Endothelial cell of umbilical vein (primary cell): ENCODE results near the gene CERKL. TPM values are rescaled to one million over a fixed set of nuclear protein-coding genes. Genes with fewer than 3 reads are reported as not detected.

Experiments
- BruUV-seq: library from RNA; stranded (reverse); fragments of 400-500 nt; replicated peaks from 2 replicates; lab custom pipeline; 2021; lab: Mats Ljungman, UMichigan
- CTCF ChIA-PET: fragments of 300-600, 350-600 bp; sonication (Branson Sonifier 250); formaldehyde crosslinking; loops from one replicate; lab custom pipeline; 2021; ENCODE audit warnings: antibody characterized with exemption, inconsistent platforms; lab: Charles Lee
- POLR2A ChIA-PET: fragments of 300-600, 350-600 bp; sonication (Branson Sonifier 250); formaldehyde crosslinking; loops from one replicate; lab custom pipeline; 2021; ENCODE audit warnings: antibody characterized with exemption, inconsistent platforms; lab: Charles Lee
- DNase-seq: peaks from one replicate; pipeline ENCODE4 v3.0.0-alpha.2; 2011; ENCODE audit warnings: low read depth, low spot score
- FAIRE-seq: peaks from 2 replicates; lab custom pipeline; 2011; peaks lifted over from hg19 to GRCh38; lab: Jason Lieb, UNC
- H2AFZ ChIP-seq: 2 replicates; pipeline ENCODE4 v1.6.0; 2012; ENCODE audit warnings: low read depth, low read length, control low read depth, inconsistent platforms
- H3K27ac ChIP-seq: 2 replicates; pipeline ENCODE4 v1.5.1; 2011; ENCODE audit warnings: low read depth, mild to moderate bottlenecking, control low read depth, low read length, moderate library complexity; ENCODE audit not compliant: insufficient read depth
- H3K27me3 ChIP-seq, 2 experiments: 2 replicates each; pipeline versions ENCODE4 v1.6.0 to v1.6.1; 2011; ENCODE audit warnings: low read length in 2 of 2, mixed read lengths in 1 of 2; ENCODE audit not compliant: control insufficient read depth in 2 of 2, insufficient read depth in 2 of 2
- H3K36me3 ChIP-seq, 2 experiments: 2 replicates in 1 of 2; 3 replicates in 1 of 2; pipeline ENCODE4 v1.5.1; 2011; ENCODE audit warnings: low read length in 2 of 2, mild to moderate bottlenecking in 1 of 2, moderate library complexity in 1 of 2; ENCODE audit not compliant: control insufficient read depth in 2 of 2, insufficient read depth in 2 of 2; ENCODE audit errors: extremely low read depth in 1 of 2
- H3K4me1 ChIP-seq: 3 replicates; pipeline ENCODE4 v1.5.1; 2011; ENCODE audit warnings: mild to moderate bottlenecking, low read length; ENCODE audit not compliant: control insufficient read depth, insufficient read depth; ENCODE audit errors: extremely low read depth
- H3K4me2 ChIP-seq: 2 replicates; pipeline ENCODE4 v1.6.1; 2011; ENCODE audit warnings: low read length, control low read depth, mixed read lengths; ENCODE audit not compliant: insufficient read depth
- H3K4me3 ChIP-seq, 3 experiments: fragments of 200-600 bp in 1 of 3; sonication (generic), shearing (Covaris generic) in 1 of 3; replicated peaks in 1 of 3; 2 replicates each; pipeline ENCODE4 v1.5.1; 2011 to 2016; ENCODE audit warnings: control low read depth in 3 of 3, low read length in 3 of 3, mild to moderate bottlenecking in 2 of 3, inconsistent platforms in 1 of 3, low read depth in 1 of 3, moderate library complexity in 1 of 3; ENCODE audit not compliant: insufficient read depth in 1 of 3
- H3K79me2 ChIP-seq: 2 replicates; pipeline ENCODE4 v1.6.0; 2012; ENCODE audit warnings: low read length, inconsistent platforms; ENCODE audit not compliant: control insufficient read depth, insufficient read depth
- H3K9ac ChIP-seq: replicated peaks from 2 replicates; pipeline ENCODE3; 2011; ENCODE audit warnings: low read length, control low read depth; ENCODE audit not compliant: insufficient read depth; ENCODE audit errors: extremely low read depth
- H3K9me1 ChIP-seq: replicated peaks from 3 replicates; pipeline ENCODE4 v1.6.0; 2011; ENCODE audit warnings: mild to moderate bottlenecking, low read length; ENCODE audit not compliant: control insufficient read depth, insufficient read depth; ENCODE audit errors: extremely low read depth
- H3K9me3 ChIP-seq: replicated peaks from 2 replicates; pipeline ENCODE4 v1.5.1; 2012; ENCODE audit warnings: low read length, inconsistent platforms; ENCODE audit not compliant: control insufficient read depth, insufficient read depth
- H4K20me1 ChIP-seq: replicated peaks from 2 replicates; pipeline ENCODE3; 2011; ENCODE audit warnings: mild to moderate bottlenecking, low read length; ENCODE audit not compliant: control insufficient read depth, insufficient read depth; ENCODE audit errors: extremely low read depth
- CTCF ChIP-seq, 2 donors: IDR thresholded peaks; 1 replicate in 1 of 2; 2 replicates in 1 of 2; pipeline ENCODE4 v1.5.1; 2011; ENCODE audit warnings: low read length in 2 of 2, mild to moderate bottlenecking in 2 of 2, moderate library complexity in 2 of 2, control low read depth in 1 of 2, inconsistent platforms in 1 of 2, low read depth in 1 of 2; ENCODE audit not compliant: insufficient read depth in 1 of 2; ENCODE audit errors: extremely low read depth in 1 of 2
- EZH2 ChIP-seq: IDR thresholded peaks from 2 replicates; pipeline ENCODE4 v1.6.1; 2012; ENCODE audit warnings: borderline replicate concordance, low read depth, mild to moderate bottlenecking, moderate library complexity, low read length, inconsistent platforms; ENCODE audit not compliant: severe bottlenecking
- FOS ChIP-seq: IDR thresholded peaks from 2 replicates; pipeline ENCODE4 v1.6.1; 2011; ENCODE audit warnings: mild to moderate bottlenecking, low read length, moderate library complexity, borderline replicate concordance; ENCODE audit not compliant: insufficient read depth
- GATA2 ChIP-seq: IDR thresholded peaks from 2 replicates; pipeline ENCODE4 v1.7.0; 2011; ENCODE audit warnings: low read depth, mild to moderate bottlenecking, moderate library complexity, mixed read lengths, low read length; ENCODE audit not compliant: insufficient read length, insufficient read depth
- JUN ChIP-seq: IDR thresholded peaks from 2 replicates; pipeline ENCODE4 v1.6.1; 2011; ENCODE audit warnings: borderline replicate concordance, low read depth; ENCODE audit not compliant: insufficient read length, insufficient read depth
- MAX ChIP-seq: IDR thresholded peaks from 2 replicates; pipeline ENCODE4 v1.6.1; 2011; ENCODE audit not compliant: insufficient read depth, insufficient read length
- MYC ChIP-seq: IDR thresholded peaks from one replicate; pipeline ENCODE4 v1.6.1; 2011; ENCODE audit warnings: mild to moderate bottlenecking, low read depth, low read length
- POLR2A ChIP-seq: IDR thresholded peaks from 2 replicates; pipeline ENCODE4 v1.6.1; 2012; ENCODE audit warnings: low read depth, mild to moderate bottlenecking, control low read depth, low read length
- POLR2AphosphoS5 ChIP-seq: IDR thresholded peaks from 2 replicates; pipeline ENCODE4 v1.6.1; 2012; ENCODE audit warnings: low read depth, mild to moderate bottlenecking, control low read depth, low read length, moderate library complexity; ENCODE audit not compliant: insufficient read depth
- dilution Hi-C: fragments of 300-500 bp; cut with MboI; formaldehyde crosslinking; loops from one replicate; pipeline ENCODE4 v1.15.0; 2019; ENCODE audit warnings: low sequenced_read_pairs; ENCODE audit not compliant: extremely low pct_ligation_motif_present
- intact Hi-C: fragments of 100-400 bp; cut with micrococcal nuclease; formaldehyde crosslinking; loops from one replicate; pipeline ENCODE4 v1.10.0; 2022
- polyA plus RNA-seq, 4 experiments: library from polyadenylated mRNA; depleted of rRNA in 3 of 4; stranded (reverse) in 3 of 4; unstranded in 1 of 4; fragments of >200 nt; gene quantifications; 2 replicates each; pipeline versions ENCODE4 v1.2.1 to v1.2.3, GENCODE V29; 2011 to 2012; ENCODE audit warnings: missing spikeins in 1 of 4
- total RNA-seq: library from RNA; stranded (reverse); gene quantifications from 2 replicates; pipeline ENCODE4 v1.2.3, GENCODE V29; 2021

CERKL gene
- total and polyA plus RNA-seq, 2 donors (not counting 3 experiments of a cell fraction or from before 2014, with no cell fraction given): not detected

GRCh38 chr2:181660181-181660580, 3.3 kb upstream of the CERKL start:
- H3K4me3 ChIP-seq: no peak overlapping the region
- TF ChIP-seq MYC: no peak
- no peak for TF ChIP-seq POLR2AphosphoS5
- no peak for TF ChIP-seq EZH2
- no peak for TF ChIP-seq MAX
- TF ChIP-seq JUN: no peak
- TF ChIP-seq CTCF (IDR thresholded peaks at IDR 0.05; ENCODE audit: extremely low read depth in 1 of 2, insufficient read depth in 1 of 2, low read depth in 1 of 2, low read length in 2 of 2): no peak
- TF ChIP-seq POLR2A: no peak
- no peak for TF ChIP-seq GATA2
- no peak for TF ChIP-seq FOS

More at GRCh38 chr2:181660181-181660580, 3.3 kb upstream of the CERKL start:
- H3K4me2 ChIP-seq: no peak overlapping the region
- H3K27me3 ChIP-seq: peaks cover 27 to 43% of the 10 kb centered on the region in 2 experiments
- BruUV-seq: no TSS peak
- no peaks in the 10 kb centered on the region for H3K9me1 ChIP-seq
- no peaks in the 10 kb centered on the region for H3K79me2 ChIP-seq
- no peaks in the 10 kb centered on the region for H3K36me3 ChIP-seq
- dilution Hi-C loops: no loop called here
- ChIA-PET CTCF (interaction anchor here (1.1 kb wide), 1 partner anchor 18 kb away, joined by 3 read pairs; no protein-coding TSS in a partner anchor), POLR2A (no interaction called here)
- FAIRE-seq (no peak), DNase-seq (no peak)
- H3K9me3 ChIP-seq: no peaks in the 10 kb centered on the region
- no peak overlapping the region for H2AFZ ChIP-seq
- H3K27ac ChIP-seq: no peak overlapping the region
- no peak overlapping the region for H3K9ac ChIP-seq
- intact Hi-C loops: no loop called here
- H3K4me1 ChIP-seq: no peaks in the 10 kb centered on the region
- H4K20me1 ChIP-seq: no peaks in the 10 kb centered on the region
